Hypothalamus (tissue), 51 donors: ENCODE results near the gene APOA4.

Experiments
- DNase-seq, 51 donors: peaks; one replicate each; lab custom pipeline; 2025; lab: John Stamatoyannopoulos, UW

APOA4 gene

GRCh38 chr11:116823031-116823843 is at the start of gene APOA4:
TSS of gene APOA4 (minus strand) at chr11:116823304. CDS start at chr11:116823191, 113 bp downstream.
- DNase-seq = no peak

- DNase-seq = no peak
Observed at GRCh38 chr11:116871248-116871647, 48.1 kb upstream of the APOA4 start.

GRCh38 chr11:116870054-116870453 is 47.0 kb upstream of the APOA4 start:
- DNase-seq = no peak

GRCh38 chr11:116869610-116870009 is 46.5 kb upstream of the APOA4 start:
- peak in 9 of 51 donors; percentile 17 to 68 (median 30) for DNase-seq

GRCh38 chr11:116868066-116868465 is 45.0 kb upstream of the APOA4 start:
- DNase-seq = no peak

GRCh38 chr11:116867619-116868018 is 44.5 kb upstream of the APOA4 start:
- DNase-seq = no peak

GRCh38 chr11:116866804-116867455 is 43.8 kb upstream of the APOA4 start:
- no peak for DNase-seq

GRCh38 chr11:116865696-116866095 is 42.6 kb upstream of the APOA4 start:
- DNase-seq = no peak

- no peak for DNase-seq
Observed at GRCh38 chr11:116864531-116864930, 41.4 kb upstream of the APOA4 start.

GRCh38 chr11:116862951-116863350 is 39.8 kb upstream of the APOA4 start:
- no peak for DNase-seq

GRCh38 chr11:116862185-116862584 is 39.1 kb upstream of the APOA4 start:
- no peak for DNase-seq

- DNase-seq = no peak
Observed at GRCh38 chr11:116861539-116861938, 38.4 kb upstream of the APOA4 start.

GRCh38 chr11:116860303-116860702 is 37.2 kb upstream of the APOA4 start:
- no peak for DNase-seq

GRCh38 chr11:116859175-116859574 is 36.1 kb upstream of the APOA4 start:
- no peak for DNase-seq

GRCh38 chr11:116857936-116858335 is 34.8 kb upstream of the APOA4 start:
- no peak for DNase-seq

GRCh38 chr11:116857316-116857715 is 34.2 kb upstream of the APOA4 start:
- no peak for DNase-seq

- no peak for DNase-seq
Observed at GRCh38 chr11:116856423-116856822, 33.3 kb upstream of the APOA4 start.

GRCh38 chr11:116855413-116855812 is 32.3 kb upstream of the APOA4 start:
- no peak for DNase-seq

- no peak for DNase-seq
Observed at GRCh38 chr11:116853461-116854073, 30.5 kb upstream of the APOA4 start.

- peak in 2 of 51 donors; percentile 5 to 14 for DNase-seq
Observed at GRCh38 chr11:116852261-116853031, 29.3 kb upstream of the APOA4 start.

- peak in 1 of 51 donors; percentile 27 for DNase-seq
Observed at GRCh38 chr11:116851626-116852025, 28.5 kb upstream of the APOA4 start.
